Osteocyte (in vitro differentiated cells): Measurements from ENCODE around the gene CHAT. TPM values are rescaled to one million over a fixed set of nuclear protein-coding genes. Genes with fewer than 3 reads are reported as not detected.

ENCODE experiments used
- DNase-seq: peaks from one replicate; pipeline ENCODE4 v3.0.0; 2021; ENCODE audit warnings: mixed read lengths; ENCODE audit not compliant: unreplicated experiment; ENCODE audit errors: extremely low spot score
- H3K27ac Mint-ChIP-seq: one replicate; pipeline ENCODE4 v1.8.0; 2021; ENCODE audit warnings: mild to moderate bottlenecking, mixed read lengths; ENCODE audit not compliant: unreplicated experiment
- H3K27me3 Mint-ChIP-seq: one replicate; pipeline ENCODE4 v1.8.0; 2021; ENCODE audit warnings: mixed read lengths; ENCODE audit not compliant: unreplicated experiment
- H3K36me3 Mint-ChIP-seq: one replicate; pipeline ENCODE4 v1.8.0; 2021; ENCODE audit warnings: mixed read lengths; ENCODE audit not compliant: unreplicated experiment
- H3K4me1 Mint-ChIP-seq: one replicate; pipeline ENCODE4 v1.8.0; 2021; ENCODE audit warnings: mixed read lengths; ENCODE audit not compliant: unreplicated experiment
- H3K4me3 Mint-ChIP-seq: one replicate; pipeline ENCODE4 v1.8.0; 2021; ENCODE audit warnings: mild to moderate bottlenecking, moderate library complexity, mixed read lengths; ENCODE audit not compliant: unreplicated experiment
- H3K9me3 Mint-ChIP-seq: one replicate; pipeline ENCODE4 v1.8.0; 2021; ENCODE audit warnings: mixed read lengths; ENCODE audit not compliant: unreplicated experiment
- CTCF ChIP-seq: fragments of 200-600 bp; sonication (generic); IDR thresholded peaks from 2 replicates; pipeline ENCODE4 v1.5.0; 2021; ENCODE audit warnings: antibody characterized with exemption, mild to moderate bottlenecking, moderate library complexity
- long read RNA-seq: library from polyadenylated mRNA; unstranded; transcript quantifications from one replicate; pipeline ENCODE4 v2.0.0, GENCODE V29; 2021
- total RNA-seq: library from RNA; stranded (reverse); gene quantifications from 2 replicates; pipeline ENCODE4 v1.2.1, GENCODE V29; 2021

CHAT gene
- not detected in 2 replicates for total RNA-seq
- long read RNA-seq, result 0 reads

- Mint-ChIP-seq H3K36me3 (peaks cover 4% of the 10 kb centered on the region), H3K4me3 (no peak within 1 kb of the TSS), H3K4me1 (peaks cover 18% of the 10 kb centered on the region), H3K27ac (no peak within 1 kb of the TSS), H3K9me3 (no peaks in the 10 kb centered on the region), H3K27me3 (peaks cover 78% of the 10 kb centered on the region)
- no peak for TF ChIP-seq CTCF
- DNase-seq, result peak; percentile 62
Measured at GRCh38 chr10:49613882-49614241, at the start of gene CHAT. Gene CHAT, plus strand, starts transcription at chr10:49614037. Its CDS starts 153 bp downstream, at chr10:49614190.

DNA sequence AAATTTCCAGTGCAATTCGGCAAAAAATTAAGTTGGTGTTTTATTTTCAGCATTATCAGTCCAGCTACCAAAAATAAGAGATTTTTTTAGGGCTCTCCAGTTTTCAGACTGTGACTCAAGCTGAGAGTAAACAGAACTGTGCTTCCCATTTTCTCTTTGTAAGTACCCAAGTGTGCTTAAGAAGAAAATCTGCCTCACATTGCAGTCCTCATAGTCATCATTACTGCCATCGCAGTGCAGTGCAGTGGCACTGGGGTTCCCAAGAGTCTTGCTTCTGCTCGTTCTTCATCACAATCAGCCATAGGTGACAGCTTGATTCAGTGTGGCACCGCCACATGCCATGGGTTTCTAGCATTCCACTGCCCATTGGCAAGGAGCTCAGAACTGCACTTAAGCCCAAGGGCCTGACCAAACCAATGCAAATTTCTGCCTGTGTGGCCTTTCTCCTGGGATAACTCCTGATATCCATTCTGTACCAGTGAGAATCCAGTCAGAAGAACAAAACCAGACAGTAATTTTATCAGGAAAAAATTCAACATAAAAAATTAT is 49.3 kb upstream of the CHAT start:
- TF ChIP-seq CTCF, result no peak
- Mint-ChIP-seq H3K4me3 (no peak overlapping the region), H3K9me3 (peaks cover 26% of the 10 kb centered on the region), H3K27me3 (no peaks in the 10 kb centered on the region), H3K27ac (peak overlapping the region; percentile 73), H3K36me3 (peaks cover 11% of the 10 kb centered on the region), H3K4me1 (peaks cover 80% of the 10 kb centered on the region)
- DNase-seq, result no peak

- H3K4me1 Mint-ChIP-seq, result peaks cover 87% of the 10 kb centered on the region
- H3K4me3 Mint-ChIP-seq, result no peak overlapping the region
- no peak for TF ChIP-seq CTCF
- peaks cover 19% of the 10 kb centered on the region for H3K9me3 Mint-ChIP-seq
- H3K27ac Mint-ChIP-seq, result peak overlapping the region; percentile 94
- H3K27me3 Mint-ChIP-seq, result no peaks in the 10 kb centered on the region
- DNase-seq, result no peak
- H3K36me3 Mint-ChIP-seq, result peaks cover 13% of the 10 kb centered on the region
Measured at GRCh38 chr10:49567810-49568209, 46.0 kb upstream of the CHAT start.

- Mint-ChIP-seq H3K36me3 (peaks cover 13% of the 10 kb centered on the region), H3K4me1 (peaks cover 86% of the 10 kb centered on the region), H3K27me3 (no peaks in the 10 kb centered on the region), H3K4me3 (peak overlapping the region; percentile 36), H3K9me3 (peaks cover 19% of the 10 kb centered on the region), H3K27ac (peak overlapping the region; percentile 94)
- no peak for TF ChIP-seq CTCF
- DNase-seq, result no peak
Measured at GRCh38 chr10:49568235-49568634, 45.6 kb upstream of the CHAT start.

DNA sequence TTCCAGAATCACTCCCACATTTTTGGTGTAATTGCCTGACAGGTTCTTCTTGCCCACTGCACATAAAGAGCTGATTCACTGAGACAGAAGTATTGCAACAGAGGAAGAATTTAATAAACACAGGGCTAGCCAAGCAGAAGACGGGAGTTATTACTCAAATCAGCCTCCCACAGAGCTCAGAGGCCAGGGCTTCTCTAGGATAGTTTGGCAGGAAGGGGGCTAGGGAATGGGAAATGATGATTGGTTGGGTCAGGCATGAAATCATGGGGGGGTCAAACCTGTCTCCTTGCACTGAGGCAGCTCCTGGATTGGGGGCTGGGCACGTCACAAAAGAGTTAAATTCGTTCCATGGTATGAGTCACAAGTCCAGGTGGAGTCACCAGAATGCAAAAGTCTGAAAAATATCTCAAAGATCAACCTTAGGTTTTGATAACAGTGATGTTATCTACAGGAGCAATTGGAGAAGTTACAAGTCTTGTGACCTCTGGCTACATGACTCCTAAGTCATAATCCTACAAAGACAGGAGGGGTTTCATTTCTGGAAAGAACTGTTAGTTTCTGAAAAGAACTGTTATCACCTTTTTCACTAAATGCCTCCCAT is 44.7 kb upstream of the CHAT start:
- no peak for DNase-seq
- peaks cover 19% of the 10 kb centered on the region for H3K9me3 Mint-ChIP-seq
- H3K27me3 Mint-ChIP-seq, result no peaks in the 10 kb centered on the region
- TF ChIP-seq CTCF, result no peak
- H3K4me3 Mint-ChIP-seq, result peak overlapping the region; percentile 36
- peak overlapping the region; percentile 94 for H3K27ac Mint-ChIP-seq
- H3K36me3 Mint-ChIP-seq, result peaks cover 13% of the 10 kb centered on the region
- peaks cover 83% of the 10 kb centered on the region for H3K4me1 Mint-ChIP-seq
